ENCODE data around the gene CDA.
"Not testable (repeated sequence)": the region's sequence is repeated elsewhere in the genome, so short reads cannot be mapped to it uniquely, and the experiment has no call there.

CDA gene

GRCh38 chr1:20587661-20588053, 1.2 kb upstream of the CDA start:
- DNase-seq, result peak; percentile 94

GRCh38 chr1:20589331-20590278, 708 bp downstream of the CDA start:
- peak; percentile 91 for DNase-seq

GRCh38 chr1:20590306-20590777, 1.4 kb downstream of the CDA start:
- peak; percentile 93 for DNase-seq

GRCh38 chr1:20593756-20594155, 4.9 kb downstream of the CDA start:
- no peak for DNase-seq

- DNase-seq, result no peak
Observed at GRCh38 chr1:20594746-20595145, 5.8 kb downstream of the CDA start.

GRCh38 chr1:20596106-20596505, 7.2 kb downstream of the CDA start:
- DNase-seq, result no peak

- DNase-seq, result peak; percentile 79
Observed at GRCh38 chr1:20597650-20598049, 8.8 kb downstream of the CDA start.

- no peak for DNase-seq
Observed at GRCh38 chr1:20600156-20600555, 11.3 kb downstream of the CDA start.

GRCh38 chr1:20601129-20601825, 12.4 kb downstream of the CDA start:
- DNase-seq, result no peak

GRCh38 chr1:20602851-20603450, 14.1 kb downstream of the CDA start:
- no peak for DNase-seq

- peak; percentile 91 for DNase-seq
Observed at GRCh38 chr1:20603504-20604464, 14.9 kb downstream of the CDA start.

GRCh38 chr1:20604678-20605077, 15.8 kb downstream of the CDA start:
- peak; percentile 64 for DNase-seq

GRCh38 chr1:20606801-20607570, 18.1 kb downstream of the CDA start:
- not testable (repeated sequence) for DNase-seq

- DNase-seq, result no peak
Observed at GRCh38 chr1:20609541-20609940, 20.6 kb downstream of the CDA start.

- no peak for DNase-seq
Observed at GRCh38 chr1:20610970-20611369, 22.1 kb downstream of the CDA start.

- DNase-seq, result no peak
Observed at GRCh38 chr1:20611652-20612051, 22.8 kb downstream of the CDA start.

GRCh38 chr1:20612221-20612746, 23.4 kb downstream of the CDA start:
- DNase-seq, result peak; percentile 26

- DNase-seq, result no peak
Observed at GRCh38 chr1:20614131-20614579, 25.3 kb downstream of the CDA start.

- no peak for DNase-seq
Observed at GRCh38 chr1:20615946-20616846, 27.3 kb downstream of the CDA start.
